Fibroblast of skin of scalp (primary cell): Measurements from ENCODE around the gene RPTN.
"Not testable (repeated sequence)": the region's sequence is repeated elsewhere in the genome, so short reads cannot be mapped to it uniquely, and the experiment has no call there.

ENCODE experiments used
- DNase-seq: peaks from one replicate; pipeline ENCODE4 v3.0.0-alpha.2; 2013

RPTN gene

GRCh38 chr1:152164517-152165136, 5.6 kb upstream of the RPTN start:
- no peak for DNase-seq

- DNase-seq = peak; percentile 86
These were observed 3.9 kb upstream of the RPTN start for GRCh38 chr1:152162792-152163463.

- DNase-seq = no peak
These were observed 1.5 kb upstream of the RPTN start for GRCh38 chr1:152160576-152160975.

- DNase-seq = no peak
These were observed 5.0 kb downstream of the RPTN start for GRCh38 chr1:152153996-152154395.

- no peak for DNase-seq
These were observed 7.4 kb downstream of the RPTN start for GRCh38 chr1:152151646-152152045.

- peak; percentile 8 for DNase-seq
These were observed 10.0 kb downstream of the RPTN start for GRCh38 chr1:152148981-152149380.

GRCh38 chr1:152148051-152148450, 11.0 kb downstream of the RPTN start:
- DNase-seq = no peak

- no peak for DNase-seq
These were observed 13.3 kb downstream of the RPTN start for GRCh38 chr1:152145769-152146168.

GRCh38 chr1:152144674-152145183, 14.3 kb downstream of the RPTN start:
- DNase-seq = not testable (repeated sequence)

GRCh38 chr1:152143150-152143887, 15.7 kb downstream of the RPTN start:
- DNase-seq = peak; percentile 43

GRCh38 chr1:152141971-152142584, 16.9 kb downstream of the RPTN start:
- DNase-seq = peak; percentile 68

- DNase-seq = no peak
These were observed 21.8 kb downstream of the RPTN start for GRCh38 chr1:152137215-152137614.

- DNase-seq = no peak
These were observed 28.8 kb downstream of the RPTN start for GRCh38 chr1:152130186-152130585.

GRCh38 chr1:152127673-152128072, 31.4 kb downstream of the RPTN start:
- no peak for DNase-seq

- DNase-seq = no peak
These were observed 33.1 kb downstream of the RPTN start for GRCh38 chr1:152125834-152126443.

GRCh38 chr1:152118915-152119314, 40.1 kb downstream of the RPTN start:
- no peak for DNase-seq

GRCh38 chr1:152115344-152115743, 43.7 kb downstream of the RPTN start, which contains the start of gene TCHH:
TCHH (minus strand) TSS chr1:152115444; CDS start chr1:152114080, 1,364 bp downstream.
- no peak for DNase-seq

- no peak for DNase-seq
These were observed 46.1 kb downstream of the RPTN start for GRCh38 chr1:152112885-152113432.

- DNase-seq = peak; percentile 14
These were observed 46.7 kb downstream of the RPTN start for GRCh38 chr1:152112101-152112884.

- peak; percentile 42 for DNase-seq
These were observed 47.5 kb downstream of the RPTN start for GRCh38 chr1:152111515-152111968.

- peak; percentile 38 for DNase-seq
These were observed 48.0 kb downstream of the RPTN start for GRCh38 chr1:152110860-152111514.
